HCT116 (cell line): ENCODE results near the gene STAMBPL1. TPM values are rescaled to one million over a fixed set of nuclear protein-coding genes. Genes with fewer than 3 reads are reported as not detected.

ENCODE experiments used
- ATAC-seq: fragments of 200-7000 bp; cut with Tn5 transposase; 2 replicates; pipeline ENCODE4 v1.9.1; 2020; ENCODE audit warnings: mild to moderate bottlenecking, moderate library complexity
- BruUV-seq: library from RNA; stranded (reverse); fragments of 400-500 nt; replicated peaks from 2 replicates; lab custom pipeline; 2021; lab: Mats Ljungman, UMichigan
- CTCF ChIA-PET: fragments of 300-600 bp; sonication (Branson Sonifier 250); formaldehyde crosslinking; loops from one replicate; lab custom pipeline; 2021; ENCODE audit warnings: antibody characterized with exemption; lab: Charles Lee
- POLR2A ChIA-PET: fragments of 300-600, 350-600 bp; sonication (Branson Sonifier 250); formaldehyde crosslinking; loops from one replicate; lab custom pipeline; 2021; ENCODE audit warnings: antibody characterized with exemption; lab: Charles Lee
- RAD21 ChIA-PET, 2 experiments: fragments of 300-600 bp; sonication (Branson Sonifier 250); formaldehyde crosslinking; loops; one replicate each; lab custom pipeline; 2023; ENCODE audit warnings: low total read pairs in 2 of 2; ENCODE audit not compliant: uncharacterized antibody in 2 of 2, unreplicated experiment in 2 of 2, low non-redundant PET in 1 of 2; lab: Charles Lee
- DNase-seq: peaks from one replicate; pipeline ENCODE4 v3.0.0-alpha.2; 2010; ENCODE audit warnings: low read depth, low spot score
- H2AFZ ChIP-seq: fragments of 200-600 bp; shearing (Covaris generic), sonication (generic); 2 replicates; pipeline ENCODE4 v1.6.1; 2017; ENCODE audit warnings: low read depth, mixed run types, mixed read lengths, antibody characterized with exemption, low read length; ENCODE audit not compliant: poor library complexity, severe bottlenecking
- H3K27ac ChIP-seq: 2 replicates; pipeline ENCODE4 v1.5.1; 2012; ENCODE audit warnings: low read depth, low read length
- H3K27me3 ChIP-seq: fragments of 200-600 bp; sonication (generic); 2 replicates; pipeline ENCODE4 v1.6.1; 2016; ENCODE audit warnings: mixed run types, low read length, mixed read lengths; ENCODE audit not compliant: insufficient read depth
- H3K36me3 ChIP-seq, 2 experiments: fragments of 200-500 bp in 1 of 2; fragments of 200-600 bp in 1 of 2; sonication (Bioruptor generic) in 1 of 2; sonication (generic) in 1 of 2; 2 replicates each; pipeline versions ENCODE4 v1.5.1 to v1.6.1; 2014 to 2016; ENCODE audit warnings: low read length in 2 of 2, inconsistent platforms in 1 of 2, mixed read lengths in 1 of 2, mixed run types in 1 of 2; ENCODE audit not compliant: insufficient read depth in 2 of 2, control insufficient read depth in 1 of 2
- H3K4me1 ChIP-seq, 2 experiments: fragments of 200-600 bp in 1 of 2; sonication (generic) in 1 of 2; 2 replicates each; pipeline versions ENCODE4 v1.5.1 to v1.6.1; 2012 to 2017; ENCODE audit warnings: low read length in 2 of 2, inconsistent platforms in 1 of 2, mild to moderate bottlenecking in 1 of 2, mixed read lengths in 1 of 2, mixed run types in 1 of 2, moderate library complexity in 1 of 2; ENCODE audit not compliant: insufficient read depth in 2 of 2, control insufficient read depth in 1 of 2
- H3K4me2 ChIP-seq: fragments of 200-600 bp; sonication (generic); 2 replicates; pipeline ENCODE4 v1.6.1; 2017; ENCODE audit warnings: mixed run types, low read length, mixed read lengths
- H3K4me3 ChIP-seq, 2 experiments: fragments of 200-600 bp in 1 of 2; sonication (generic) in 1 of 2; replicated peaks in 1 of 2; 2 replicates each; pipeline ENCODE4 v1.5.1; 2011 to 2016; ENCODE audit warnings: low read length in 2 of 2, control low read depth in 1 of 2, low read depth in 1 of 2, mild to moderate bottlenecking in 1 of 2, mixed read lengths in 1 of 2, mixed run types in 1 of 2
- H3K79me2 ChIP-seq: fragments of 200-600 bp; sonication (generic); 2 replicates; pipeline ENCODE4 v1.6.1; 2017; ENCODE audit warnings: mild to moderate bottlenecking, mixed run types, low read length, moderate library complexity, mixed read lengths; ENCODE audit not compliant: insufficient read depth
- H3K9ac ChIP-seq: fragments of 200-600 bp; sonication (generic); 2 replicates; pipeline ENCODE4 v1.6.1; 2016; ENCODE audit warnings: low read length, mixed read lengths
- H3K9me2 ChIP-seq: fragments of 200-600 bp; sonication (generic), shearing (Covaris generic); 2 replicates; pipeline ENCODE4 v1.6.1; 2017; ENCODE audit warnings: mixed run types, mild to moderate bottlenecking, moderate library complexity; ENCODE audit not compliant: insufficient read depth
- H3K9me3 ChIP-seq, 2 experiments: fragments of 200-500 bp in 1 of 2; fragments of 200-600 bp in 1 of 2; sonication (Bioruptor generic) in 1 of 2; sonication (generic) in 1 of 2; 2 replicates each; pipeline ENCODE4 v1.6.1; 2014 to 2017; ENCODE audit warnings: low read length in 2 of 2, mixed read lengths in 2 of 2, inconsistent platforms in 1 of 2, low read depth in 1 of 2, mild to moderate bottlenecking in 1 of 2, mixed run types in 1 of 2, moderate library complexity in 1 of 2; ENCODE audit not compliant: control insufficient read depth in 1 of 2, insufficient read depth in 1 of 2
- H4K20me1 ChIP-seq: fragments of 200-600 bp; sonication (generic), shearing (Covaris generic); 2 replicates; pipeline ENCODE4 v1.6.1; 2017; ENCODE audit warnings: mixed run types, mild to moderate bottlenecking, moderate library complexity; ENCODE audit not compliant: insufficient read depth
- CBX3 ChIP-seq: IDR thresholded peaks from 2 replicates; pipeline ENCODE4 v1.6.1; 2012; ENCODE audit warnings: low read depth
- CEBPB ChIP-seq: IDR thresholded peaks from 2 replicates; pipeline ENCODE4 v1.6.1; 2012; ENCODE audit warnings: low read depth
- ELF1 ChIP-seq: IDR thresholded peaks from 2 replicates; pipeline ENCODE4 v1.6.1; 2012; ENCODE audit warnings: low read depth, borderline replicate concordance
- EZH2 ChIP-seq: fragments of 200-600 bp; sonication (generic); IDR thresholded peaks from 2 replicates; pipeline ENCODE4 v1.6.1; 2017; ENCODE audit warnings: antibody characterized with exemption, mixed run types
- FOSL1 ChIP-seq: IDR thresholded peaks from 2 replicates; pipeline ENCODE4 v1.6.1; 2012; ENCODE audit warnings: low read depth
- JUND ChIP-seq: IDR thresholded peaks from 2 replicates; pipeline ENCODE4 v1.6.1; 2012
- POLR2A ChIP-seq: IDR thresholded peaks from 2 replicates; pipeline ENCODE4 v1.7.0; 2011; ENCODE audit warnings: borderline replicate concordance; ENCODE audit not compliant: insufficient read depth, insufficient read length; ENCODE audit errors: extremely low read depth
- POLR2AphosphoS5 ChIP-seq: IDR thresholded peaks from 2 replicates; pipeline ENCODE4 v1.6.1; 2011; ENCODE audit warnings: mild to moderate bottlenecking, low read depth, low read length, moderate library complexity
- REST ChIP-seq: IDR thresholded peaks from 2 replicates; pipeline ENCODE4 v1.6.1; 2012; ENCODE audit warnings: low read depth
- SRF ChIP-seq: IDR thresholded peaks from 2 replicates; pipeline ENCODE4 v1.6.1; 2012; ENCODE audit warnings: low read depth
- intact Hi-C: fragments of 100-400 bp; cut with micrococcal nuclease; formaldehyde crosslinking; loops from 2 replicates; pipeline ENCODE4 v1.10.0; 2022
- total RNA-seq: library from RNA; stranded (reverse); gene quantifications from one replicate; pipeline ENCODE4 v1.2.1, GENCODE V29; 2021; ENCODE audit not compliant: unreplicated experiment
- TF ChIP-seq, protein P1 (sequence below): IDR thresholded peaks from 2 replicates; pipeline ENCODE4 v1.6.1; 2012

STAMBPL1 gene
- total RNA-seq, 1 experiment from 2014 or later, result 11.0 TPM

- Histone ChIP-seq H3K27me3 (no peaks in the 10 kb centered on the region), H3K9ac (no peak overlapping the region), H3K4me3 (no peak overlapping the region), H3K79me2 (no peaks in the 10 kb centered on the region), H3K4me1 (peaks cover 12 to 29% of the 10 kb centered on the region in 2 experiments), H4K20me1 (no peaks in the 10 kb centered on the region), H3K27ac (no peak overlapping the region), H3K36me3 (no peaks in the 10 kb centered on the region), H3K4me2 (no peak overlapping the region), H2AFZ (no peak overlapping the region), H3K9me3 (no peaks in the 10 kb centered on the region), H3K9me2 (no peaks in the 10 kb centered on the region)
- RAD21 ChIA-PET, result no interaction called here
- DNase-seq (no peak), ATAC-seq (no peak)
- POLR2A ChIA-PET, result no interaction called here
- TF ChIP-seq POLR2A (no peak), SRF (no peak), FOSL1 (no peak), EZH2 (no peak), CEBPB (no peak), REST (no peak), ELF1 (no peak), JUND (no peak), CBX3 (no peak), POLR2AphosphoS5 (no peak)
- TF ChIP-seq, protein P1, sequence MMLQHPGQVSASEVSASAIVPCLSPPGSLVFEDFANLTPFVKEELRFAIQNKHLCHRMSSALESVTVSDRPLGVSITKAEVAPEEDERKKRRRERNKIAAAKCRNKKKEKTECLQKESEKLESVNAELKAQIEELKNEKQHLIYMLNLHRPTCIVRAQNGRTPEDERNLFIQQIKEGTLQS, result no peak
- CTCF ChIA-PET, result interaction anchor here (2.1 kb wide), 1 partner anchor 19 kb away, joined by 8 read pairs; no protein-coding TSS in a partner anchor
- BruUV-seq, result no TSS peak
- intact Hi-C loops, result no loop called here
Observed at GRCh38 chr10:88854684-88855083, 25.4 kb upstream of the STAMBPL1 start.
